HG03575 (cell line): Measurements from ENCODE around the gene ZXDB.
"Not testable (repeated sequence)": the region's sequence is repeated elsewhere in the genome, so short reads cannot be mapped to it uniquely, and the experiment has no call there.

Source experiments
- ATAC-seq: cut with Tn5 transposase; IDR thresholded peaks from one replicate; pipeline ENCODE4 v1.9.1; 2021; ENCODE audit not compliant: unreplicated experiment, insufficient number of reproducible peaks, low FRiP score; ENCODE audit errors: extremely low read depth

Gene ZXDB

DNA sequence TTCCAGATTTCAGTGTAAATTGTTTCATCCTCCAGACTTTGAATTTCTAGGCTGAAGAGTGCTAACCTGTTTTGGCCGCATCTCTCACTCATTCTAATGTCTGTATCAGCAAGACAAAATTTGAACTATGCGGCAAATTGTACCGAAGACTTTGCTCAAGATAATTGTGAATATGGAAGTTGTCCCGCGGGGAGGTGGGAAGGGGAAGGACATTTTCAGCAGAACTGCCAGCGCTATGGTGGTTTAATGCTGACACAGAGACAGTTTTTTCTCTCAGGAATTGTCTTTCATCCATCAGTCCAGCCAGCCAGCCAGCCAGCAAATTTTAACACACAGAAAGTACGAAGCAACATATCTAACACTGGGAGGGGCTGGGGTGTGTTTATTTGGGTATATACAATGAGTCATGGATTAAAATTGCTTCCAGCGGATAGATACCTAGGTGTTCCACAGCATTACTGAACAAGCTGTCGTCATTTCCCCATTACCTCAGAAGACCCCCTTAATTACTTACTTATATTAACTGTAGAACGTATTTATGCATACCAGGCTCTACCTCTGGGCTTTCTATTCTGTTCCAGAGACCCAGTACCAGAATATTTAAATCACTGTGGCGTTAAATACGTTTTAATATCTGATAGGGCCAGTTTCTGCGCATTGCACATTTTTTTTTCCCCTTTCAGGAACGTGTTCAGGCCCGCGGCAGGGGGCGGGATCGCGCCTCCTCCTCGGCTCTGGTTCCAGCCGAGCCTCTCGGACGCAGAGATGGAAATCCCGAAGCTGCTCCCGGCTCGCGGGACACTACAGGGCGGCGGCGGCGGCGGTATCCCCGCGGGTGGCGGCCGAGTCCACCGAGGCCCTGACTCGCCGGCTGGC lies at the start of gene ZXDB:
TSS of gene ZXDB (plus strand) at position 728 of the 876 bp plus-strand sequence. CDS start at position 766, 38 bp downstream.
- ATAC-seq = peak; percentile 34

DNA sequence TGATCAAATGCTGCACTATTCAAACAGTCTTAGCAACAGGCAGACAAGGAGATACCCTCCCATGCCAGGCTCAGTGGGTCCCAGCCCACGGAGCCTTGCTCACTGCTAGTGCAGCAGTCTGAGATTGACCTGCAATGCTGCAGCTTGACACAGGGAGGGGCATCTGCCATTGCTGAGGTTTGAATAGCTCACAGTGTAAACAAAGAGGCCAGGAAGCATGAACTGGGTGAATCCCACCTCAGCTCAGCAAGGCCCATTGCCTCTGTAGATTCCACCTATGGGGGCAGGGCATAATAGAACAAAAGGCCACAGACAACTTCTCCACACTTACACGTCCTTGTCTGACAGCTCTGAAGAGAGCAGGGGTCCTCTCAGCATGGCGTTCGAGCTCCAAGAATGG lies 26.6 kb upstream of the ZXDB start:
- ATAC-seq = no peak

DNA sequence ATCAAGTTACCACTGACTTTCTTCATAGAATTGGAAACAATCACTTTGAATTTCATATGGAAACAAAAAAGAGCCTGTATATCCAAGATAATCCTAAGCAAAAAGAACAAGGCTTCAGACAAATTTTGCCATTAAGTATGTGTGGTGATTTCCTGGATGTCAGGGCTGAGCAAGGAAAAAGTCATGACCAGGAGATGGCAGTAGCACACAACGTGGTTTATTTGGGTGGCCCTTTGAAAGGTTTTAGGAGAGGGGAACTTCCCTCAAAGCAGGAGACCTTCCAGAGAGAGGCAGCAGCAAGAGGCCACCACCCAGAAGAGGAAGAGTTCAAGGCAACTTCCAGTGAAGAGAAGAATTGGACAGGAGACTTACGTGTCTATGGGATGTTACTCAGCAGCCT lies 18.1 kb upstream of the ZXDB start:
- ATAC-seq = no peak

DNA sequence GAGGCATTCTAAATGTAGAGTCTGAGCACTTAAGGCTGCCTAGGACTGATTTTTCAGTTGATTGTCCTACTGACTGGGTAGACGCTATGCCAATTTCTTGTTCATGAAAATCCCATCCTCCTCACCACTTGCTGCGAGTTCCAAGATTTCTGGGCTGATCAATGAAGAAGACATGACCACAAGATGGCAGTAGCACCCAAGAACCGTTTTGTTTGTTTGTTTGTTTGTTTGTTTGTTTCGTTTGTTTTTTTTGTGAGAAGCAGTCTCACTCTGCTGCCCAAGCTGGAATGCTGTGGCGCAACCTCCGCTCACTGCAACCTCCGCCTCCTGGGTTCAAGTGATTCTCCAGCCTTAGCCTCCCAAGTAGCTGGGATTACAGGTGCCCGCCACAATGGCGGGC lies 8.9 kb upstream of the ZXDB start:
- ATAC-seq = not testable (repeated sequence)

DNA sequence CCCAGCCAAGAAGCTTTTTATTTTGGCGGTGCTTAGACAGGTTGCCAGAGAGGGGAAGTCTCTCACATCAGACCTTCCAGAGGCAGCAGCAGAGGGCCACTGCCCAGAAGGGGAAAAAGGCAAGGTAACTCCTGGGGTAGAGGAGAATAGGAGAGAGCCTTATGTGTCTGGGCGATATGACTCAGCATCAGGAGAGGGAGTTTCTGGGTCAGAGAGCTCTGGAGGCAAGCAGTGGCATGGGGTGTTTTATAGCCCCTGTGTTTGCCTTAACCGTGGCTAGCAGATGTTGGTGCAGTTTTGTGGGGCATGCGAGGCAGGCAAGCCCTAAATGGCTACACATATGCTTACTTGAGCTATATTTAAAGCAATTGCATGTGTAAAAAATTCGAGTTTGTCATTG lies 8.3 kb upstream of the ZXDB start:
- ATAC-seq = no peak

DNA sequence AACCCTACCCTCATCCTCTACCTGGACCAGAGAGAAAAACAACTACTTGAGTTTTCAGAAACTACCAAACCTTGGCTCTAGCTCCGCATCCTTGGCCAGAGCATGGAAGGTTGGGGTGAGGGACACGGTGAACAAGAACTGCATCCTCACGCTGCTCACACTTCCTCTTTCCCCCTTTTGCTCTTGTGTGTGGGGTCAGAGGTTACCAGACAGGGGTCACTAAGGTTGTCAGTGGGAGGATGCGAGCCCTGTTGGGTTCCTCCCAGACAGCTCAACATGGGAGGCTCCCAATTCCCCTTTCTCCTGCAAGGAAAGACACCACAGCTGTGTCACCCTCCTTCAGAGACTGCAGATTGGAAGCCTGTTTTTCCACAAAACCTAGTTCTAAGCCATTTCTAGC lies 5.5 kb upstream of the ZXDB start:
- no peak for ATAC-seq

DNA sequence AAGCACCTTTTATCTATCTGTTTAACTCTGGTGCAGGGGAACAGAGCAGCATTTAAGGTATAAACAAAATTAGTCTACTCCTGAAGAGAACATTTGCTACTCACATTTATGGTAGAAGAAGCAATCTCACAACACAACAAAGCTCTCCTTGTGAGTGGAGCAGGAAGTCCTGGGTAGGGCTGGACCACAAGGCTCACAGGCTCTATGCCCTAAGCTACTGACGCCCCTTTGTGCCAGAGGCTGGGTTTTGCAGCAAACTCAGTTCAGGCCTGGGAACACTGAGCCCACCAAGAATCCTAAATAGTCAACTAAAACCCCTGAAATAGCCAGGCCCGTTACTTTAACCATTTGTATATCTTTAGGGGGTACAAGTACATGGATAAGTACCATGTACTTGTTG lies 4.7 kb upstream of the ZXDB start:
- ATAC-seq = no peak

DNA sequence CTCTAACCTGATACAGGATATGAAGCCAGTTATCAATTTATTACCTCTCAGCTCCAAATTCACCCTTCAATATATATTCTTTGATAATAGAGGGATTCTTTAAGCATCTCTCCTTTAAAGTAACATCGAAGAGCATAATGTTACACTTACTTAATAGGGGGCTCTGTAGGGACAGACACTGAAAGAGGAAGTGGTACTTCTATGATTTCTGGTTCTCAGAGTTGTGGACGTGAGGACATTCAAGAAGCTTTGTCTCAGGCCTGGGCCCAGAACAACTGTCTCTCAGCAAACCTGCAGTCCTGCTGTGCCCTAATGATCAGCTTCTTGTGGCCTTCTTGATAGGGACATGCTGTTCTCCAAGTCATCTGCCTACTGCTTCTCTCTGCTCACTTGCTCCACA lies 4.2 kb upstream of the ZXDB start:
- ATAC-seq = no peak

DNA sequence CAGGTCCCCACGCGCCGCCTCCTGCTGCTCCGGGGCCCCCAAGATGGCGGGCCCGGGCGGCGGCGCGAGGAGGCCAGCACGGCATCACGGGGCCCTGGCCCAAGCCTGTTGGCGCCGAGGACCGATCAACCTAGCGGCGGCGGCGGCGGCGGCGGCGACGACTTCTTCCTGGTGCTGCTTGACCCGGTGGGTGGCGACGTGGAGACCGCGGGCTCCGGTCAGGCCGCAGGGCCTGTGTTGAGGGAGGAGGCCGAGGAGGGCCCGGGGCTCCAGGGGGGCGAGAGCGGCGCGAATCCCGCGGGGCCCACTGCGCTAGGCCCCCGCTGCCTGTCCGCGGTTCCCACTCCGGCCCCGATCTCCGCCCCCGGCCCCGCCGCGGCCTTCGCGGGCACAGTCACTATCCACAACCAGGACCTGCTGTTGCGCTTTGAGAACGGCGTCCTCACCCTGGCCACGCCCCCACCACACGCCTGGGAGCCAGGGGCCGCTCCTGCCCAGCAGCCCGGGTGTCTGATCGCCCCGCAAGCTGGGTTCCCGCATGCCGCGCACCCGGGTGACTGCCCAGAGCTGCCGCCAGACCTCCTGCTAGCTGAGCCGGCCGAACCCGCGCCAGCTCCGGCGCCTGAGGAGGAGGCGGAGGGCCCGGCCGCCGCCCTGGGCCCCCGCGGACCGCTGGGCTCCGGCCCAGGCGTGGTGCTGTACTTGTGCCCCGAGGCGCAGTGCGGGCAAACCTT lies 516 bp downstream of the ZXDB start:
- ATAC-seq = peak; percentile 15

DNA sequence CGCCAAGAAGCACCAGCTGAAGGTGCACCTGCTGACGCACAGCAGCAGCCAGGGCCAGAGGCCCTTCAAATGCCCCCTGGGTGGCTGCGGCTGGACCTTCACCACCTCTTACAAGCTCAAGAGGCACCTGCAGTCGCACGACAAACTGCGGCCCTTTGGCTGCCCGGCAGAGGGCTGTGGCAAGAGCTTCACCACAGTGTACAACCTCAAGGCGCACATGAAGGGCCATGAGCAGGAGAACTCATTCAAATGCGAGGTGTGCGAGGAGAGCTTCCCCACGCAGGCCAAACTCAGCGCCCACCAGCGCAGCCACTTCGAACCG lies 1.0 kb downstream of the ZXDB start:
- peak; percentile 44 for ATAC-seq

DNA sequence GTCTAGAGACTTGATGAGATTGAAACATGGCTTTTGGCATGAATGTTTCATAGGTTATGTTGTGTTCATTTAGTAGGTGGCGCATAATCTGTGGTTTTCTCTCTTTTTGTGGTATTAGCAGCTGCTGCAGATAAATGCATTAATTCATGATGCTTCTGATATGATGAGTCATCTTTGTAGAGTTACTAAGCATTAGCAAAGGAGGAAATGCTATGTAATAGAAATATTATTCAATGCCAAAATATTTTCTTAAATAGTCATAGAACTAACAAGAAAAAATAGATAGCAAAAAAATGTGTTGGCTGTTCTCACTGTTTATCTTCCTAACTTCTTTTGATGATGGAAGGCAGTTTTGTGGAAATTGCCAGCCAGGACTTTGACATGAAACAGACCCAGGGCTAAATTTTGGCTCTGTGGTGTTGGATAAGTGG lies 3.6 kb downstream of the ZXDB start:
- no peak for ATAC-seq

DNA sequence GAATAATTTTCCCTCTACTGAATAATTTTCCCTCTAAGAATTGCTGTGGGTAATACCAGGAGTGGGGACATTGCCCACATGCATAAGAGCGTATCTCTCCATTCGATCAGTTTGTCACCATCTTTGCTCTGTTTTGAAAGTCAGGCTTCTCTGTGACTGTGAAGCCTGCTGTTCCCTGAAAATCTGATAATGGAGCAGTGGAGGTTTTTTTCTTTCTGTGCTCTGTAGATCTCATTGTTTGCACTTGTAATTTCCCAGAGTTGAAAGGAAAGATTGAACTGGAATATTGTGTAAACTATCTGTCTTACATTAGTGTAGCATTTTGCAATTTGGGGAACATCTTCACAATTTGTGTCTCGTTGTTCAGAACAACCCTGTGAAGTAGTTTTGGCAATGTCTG lies 4.3 kb downstream of the ZXDB start:
- ATAC-seq = no peak

DNA sequence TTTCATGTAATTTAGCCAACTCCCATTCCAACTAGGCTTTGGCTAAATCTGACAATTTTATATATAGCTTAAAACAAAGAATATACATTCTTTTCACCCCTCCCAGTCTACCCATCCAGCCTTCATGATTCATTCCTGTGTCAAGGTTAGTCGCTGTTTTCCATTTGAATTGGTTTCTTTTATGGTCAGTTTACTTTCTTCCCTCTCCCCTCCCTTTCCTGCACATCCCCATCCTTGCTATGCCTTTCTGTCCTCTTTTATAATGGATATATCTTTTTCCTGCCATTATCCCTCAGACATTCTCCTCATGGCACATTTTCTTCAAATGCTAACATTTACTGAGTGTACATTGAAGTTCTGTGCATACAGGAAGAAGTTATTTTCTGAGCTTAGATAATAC lies 4.7 kb downstream of the ZXDB start:
- ATAC-seq = no peak

DNA sequence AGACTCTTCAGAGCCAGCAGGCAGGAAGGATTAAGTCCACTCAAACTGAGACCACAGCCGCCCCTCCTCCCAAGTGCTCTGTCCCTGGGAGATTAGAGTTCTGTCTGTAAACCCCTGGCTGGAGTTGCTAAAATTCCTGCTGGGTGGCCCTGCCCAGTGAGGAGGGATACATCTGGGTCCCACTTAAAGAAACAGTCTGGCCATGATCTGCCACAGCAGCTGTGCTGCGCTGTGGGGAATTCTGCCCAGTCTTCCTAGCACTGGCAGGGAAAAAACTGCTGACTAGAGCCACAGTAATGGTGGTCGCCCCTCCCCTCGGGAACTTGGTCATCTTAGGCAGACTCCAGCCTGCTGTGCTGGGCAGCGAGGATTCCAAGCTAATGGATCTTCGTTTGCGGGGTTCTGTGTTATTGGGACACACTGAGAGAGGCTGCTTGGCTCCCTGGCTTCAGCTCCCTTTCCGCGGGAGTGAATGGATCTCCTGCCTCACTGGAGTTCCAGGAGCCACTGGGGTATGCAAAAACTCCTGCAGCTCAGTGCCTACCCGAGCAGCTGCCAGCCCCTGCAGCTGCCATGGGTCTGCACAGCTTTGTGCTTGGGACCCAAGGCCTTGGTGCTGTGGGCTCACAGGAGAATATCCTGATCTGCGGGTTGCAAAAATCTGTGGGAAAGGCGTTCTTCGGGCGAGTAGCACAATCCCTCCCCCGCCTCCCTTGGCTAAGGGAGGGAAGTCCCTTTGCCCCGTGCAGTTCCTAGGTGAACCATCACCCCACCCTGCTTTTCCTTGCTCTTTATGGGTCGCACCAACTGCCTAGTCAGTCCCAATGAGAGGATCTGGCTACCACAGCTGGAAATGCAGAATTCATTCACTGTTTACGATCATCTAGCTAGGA lies 15.7 kb downstream of the ZXDB start:
- no peak for ATAC-seq

DNA sequence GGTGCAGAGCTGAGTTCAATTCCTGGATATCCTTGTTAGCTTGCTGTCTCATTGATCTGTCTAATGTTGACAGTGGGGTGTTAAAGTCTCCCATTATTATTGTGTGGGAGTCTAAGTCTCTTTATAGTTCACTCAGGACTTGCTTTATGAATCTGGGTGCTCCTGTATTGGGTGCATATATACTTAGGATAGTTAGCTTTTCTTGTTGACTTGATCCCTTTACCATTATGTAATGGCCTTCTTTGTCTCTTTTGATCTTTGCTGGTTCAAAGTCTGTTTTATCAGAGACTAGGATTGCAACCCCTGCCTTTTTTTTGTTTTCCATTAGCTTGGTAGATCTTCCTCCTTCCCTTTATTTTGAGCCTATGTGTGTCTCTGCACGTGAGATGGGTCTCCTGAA lies 21.5 kb downstream of the ZXDB start:
- ATAC-seq = not testable (repeated sequence)

DNA sequence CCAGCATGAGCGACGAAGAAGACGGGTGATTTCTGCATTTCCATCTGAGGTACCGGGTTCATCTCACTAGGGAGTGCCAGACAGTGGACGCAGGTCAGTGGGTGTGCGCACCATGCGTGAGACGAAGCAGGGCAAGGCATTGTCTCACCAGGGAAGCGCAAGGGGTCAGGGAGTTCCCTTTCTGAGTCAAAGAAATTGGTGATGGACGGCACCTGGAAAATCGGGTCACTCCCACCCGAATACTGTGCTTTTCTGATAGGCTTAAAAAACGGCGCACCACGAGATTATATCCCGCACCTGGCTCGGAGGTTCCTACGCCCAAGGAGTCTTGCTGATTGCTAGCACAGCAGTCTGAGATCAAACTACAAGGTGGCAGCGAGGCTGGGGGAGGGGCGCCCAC lies 37.6 kb downstream of the ZXDB start:
- ATAC-seq = not testable (repeated sequence)

DNA sequence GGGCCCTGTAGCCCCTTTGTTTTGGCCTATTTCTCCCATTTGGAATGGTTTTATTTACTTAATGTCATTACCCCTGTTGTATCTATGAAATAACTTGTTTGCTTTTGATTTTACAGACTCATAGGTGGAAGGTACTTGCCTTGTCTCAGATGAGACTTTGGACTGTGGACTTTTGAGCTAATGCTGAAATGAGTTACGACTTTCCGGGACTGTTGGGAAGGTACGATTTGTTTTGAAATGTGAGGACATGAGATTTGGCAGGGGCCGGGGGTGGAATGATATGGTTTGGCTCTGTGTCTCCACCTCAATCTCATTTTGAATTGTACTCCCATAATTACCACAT lies 48.8 kb downstream of the ZXDB start:
- no peak for ATAC-seq

DNA sequence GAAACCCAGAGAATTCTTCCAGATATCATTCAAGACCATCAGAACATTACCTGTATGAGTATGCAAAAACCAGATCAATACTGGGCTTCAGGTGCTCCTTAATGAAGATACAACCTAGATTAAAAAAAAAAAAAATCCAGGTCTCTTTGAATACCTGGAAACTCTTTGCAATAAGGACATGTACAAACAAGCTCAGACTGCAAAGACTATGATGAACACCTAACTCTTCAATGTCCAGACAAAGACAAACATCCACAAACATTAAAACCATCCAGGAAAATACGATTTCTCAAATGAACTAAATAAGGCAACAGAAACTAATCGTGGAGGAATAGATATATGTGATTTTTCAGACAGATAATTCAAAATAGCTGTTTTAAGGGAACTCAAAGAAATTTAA lies 49.5 kb downstream of the ZXDB start:
- no peak for ATAC-seq

DNA sequence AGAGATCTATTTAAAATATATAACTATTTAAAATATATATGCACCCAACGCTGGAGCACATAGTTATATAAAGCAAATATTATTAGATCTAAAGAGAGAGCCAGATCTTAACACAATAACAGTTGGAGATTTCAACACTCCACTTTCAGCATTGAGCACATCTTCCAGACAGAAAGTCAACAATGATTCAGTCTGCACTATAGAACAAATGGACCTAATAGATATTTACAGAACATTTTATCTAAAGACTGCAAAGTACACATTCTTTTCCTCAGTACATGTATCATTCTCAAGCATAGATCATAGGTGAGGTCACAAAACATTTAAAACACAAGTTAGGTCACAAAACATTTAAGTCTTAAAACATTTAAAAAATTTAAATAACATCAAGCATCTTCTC lies 51.9 kb downstream of the ZXDB start:
- ATAC-seq = no peak

DNA sequence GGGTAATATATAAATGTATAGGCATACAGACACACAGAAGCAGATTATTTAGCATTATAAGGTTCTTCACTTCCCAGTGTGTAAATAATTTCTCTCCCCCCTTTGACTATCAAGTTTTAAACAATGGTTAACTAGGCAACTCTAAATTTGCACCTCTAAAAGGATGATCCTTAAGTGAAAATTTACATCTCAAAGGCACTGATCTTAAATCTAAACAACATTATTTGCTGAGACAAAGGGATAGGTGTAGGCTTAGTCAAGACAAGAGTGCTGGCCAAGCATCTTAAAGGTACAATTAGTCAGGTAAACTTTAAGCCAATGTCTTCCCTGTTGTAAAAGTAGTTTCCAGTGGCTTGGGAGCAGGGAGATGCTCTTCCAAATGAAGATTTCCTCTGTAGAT lies 55.2 kb downstream of the ZXDB start:
- no peak for ATAC-seq
